GM18867 (cell line): ENCODE measurements around the gene CLEC10A.
"Not testable (repeated sequence)": the region's sequence is repeated elsewhere in the genome, so short reads cannot be mapped to it uniquely, and the experiment has no call there.

Experiments
- ATAC-seq: cut with Tn5 transposase; IDR thresholded peaks from one replicate; pipeline ENCODE4 v1.9.1; 2021; ENCODE audit warnings: mild to moderate bottlenecking, moderate library complexity; ENCODE audit not compliant: unreplicated experiment

The CLEC10A gene

GRCh38 chr17:7078711-7079110 lies 1.3 kb downstream of the CLEC10A start:
- no peak for ATAC-seq

GRCh38 chr17:7077911-7078546 lies 2.0 kb downstream of the CLEC10A start:
- no peak for ATAC-seq

- no peak for ATAC-seq
Measured at GRCh38 chr17:7074931-7075330, 5.1 kb downstream of the CLEC10A start.

- no peak for ATAC-seq
Measured at GRCh38 chr17:7072406-7072805, 7.6 kb downstream of the CLEC10A start.

- ATAC-seq: no peak
Measured at GRCh38 chr17:7070712-7071111, 9.3 kb downstream of the CLEC10A start.

- no peak for ATAC-seq
Measured at GRCh38 chr17:7068268-7068667, 11.8 kb downstream of the CLEC10A start.

- ATAC-seq: no peak
Measured at GRCh38 chr17:7067198-7067597, 12.9 kb downstream of the CLEC10A start.

GRCh38 chr17:7064261-7064660 lies 15.8 kb downstream of the CLEC10A start:
- no peak for ATAC-seq

- no peak for ATAC-seq
Measured at GRCh38 chr17:7063518-7064094, 16.4 kb downstream of the CLEC10A start.

- no peak for ATAC-seq
Measured at GRCh38 chr17:7060165-7060891, 19.7 kb downstream of the CLEC10A start.

GRCh38 chr17:7058831-7059447 lies 21.1 kb downstream of the CLEC10A start:
- ATAC-seq: no peak

GRCh38 chr17:7056386-7056785 lies 23.7 kb downstream of the CLEC10A start:
- ATAC-seq: no peak

GRCh38 chr17:7050583-7050982 lies 29.5 kb downstream of the CLEC10A start:
- not testable (repeated sequence) for ATAC-seq

GRCh38 chr17:7048968-7049367 lies 31.1 kb downstream of the CLEC10A start:
- no peak for ATAC-seq

- no peak for ATAC-seq
Measured at GRCh38 chr17:7047566-7047965, 32.5 kb downstream of the CLEC10A start.

- not testable (repeated sequence) for ATAC-seq
Measured at GRCh38 chr17:7046725-7047397, 33.2 kb downstream of the CLEC10A start.

- no peak for ATAC-seq
Measured at GRCh38 chr17:7046127-7046724, 33.8 kb downstream of the CLEC10A start.

GRCh38 chr17:7045492-7046126 lies 34.4 kb downstream of the CLEC10A start:
- ATAC-seq: no peak

GRCh38 chr17:7043497-7044198 lies 36.4 kb downstream of the CLEC10A start, which contains the start of gene SLC16A11:
Gene SLC16A11 (minus strand): TSS chr17:7044092. CDS start chr17:7043513, 579 bp downstream.
- no peak for ATAC-seq

GRCh38 chr17:7043182-7043496 lies 36.9 kb downstream of the CLEC10A start:
- no peak for ATAC-seq
